Keratinocyte (primary cell): ENCODE results near the gene MLH1. TPM values are rescaled to one million over a fixed set of nuclear protein-coding genes. Genes with fewer than 3 reads are reported as not detected.
"Not testable (repeated sequence)": the region's sequence is repeated elsewhere in the genome, so short reads cannot be mapped to it uniquely, and the experiment has no call there.

Experiments
- DNase-seq: peaks from one replicate; pipeline ENCODE4 v3.0.0-alpha.2; 2011; ENCODE audit warnings: low read depth, missing footprints, low spot score
- FAIRE-seq: peaks from 2 replicates; lab custom pipeline; 2011; peaks lifted over from hg19 to GRCh38; lab: Jason Lieb, UNC
- H2AFZ ChIP-seq: 2 replicates; pipeline ENCODE4 v1.6.0; 2012; ENCODE audit warnings: low read length, control low read depth, inconsistent platforms; ENCODE audit not compliant: control insufficient read depth
- H3K27ac ChIP-seq: 2 replicates; pipeline ENCODE4 v1.5.1; 2011; ENCODE audit warnings: low read length; ENCODE audit not compliant: control insufficient read depth, insufficient read depth
- H3K27me3 ChIP-seq: 3 replicates; pipeline ENCODE4 v1.6.0; 2011; ENCODE audit warnings: low read length; ENCODE audit not compliant: control insufficient read depth, insufficient read depth; ENCODE audit errors: extremely low read depth
- H3K36me3 ChIP-seq, 2 experiments: 2 replicates in 1 of 2; 3 replicates in 1 of 2; pipeline ENCODE4 v1.5.1; 2011; ENCODE audit warnings: low read length in 2 of 2, mild to moderate bottlenecking in 1 of 2; ENCODE audit not compliant: control insufficient read depth in 2 of 2, insufficient read depth in 2 of 2; ENCODE audit errors: extremely low read depth in 1 of 2
- H3K4me1 ChIP-seq: 3 replicates; pipeline ENCODE4 v1.5.1; 2011; ENCODE audit warnings: low read length; ENCODE audit not compliant: control insufficient read depth, insufficient read depth; ENCODE audit errors: extremely low read depth
- H3K4me2 ChIP-seq: 3 replicates; pipeline ENCODE4 v1.6.0; 2011; ENCODE audit warnings: low read depth, low read length; ENCODE audit not compliant: control insufficient read depth, insufficient read depth; ENCODE audit errors: extremely low read depth
- H3K4me3 ChIP-seq, 3 experiments: fragments of 200-600 bp in 1 of 3; sonication (generic) in 1 of 3; 2 replicates in 2 of 3; 3 replicates in 1 of 3; pipeline ENCODE4 v1.5.1; 2011 to 2016; ENCODE audit warnings: low read length in 3 of 3, mild to moderate bottlenecking in 3 of 3, control low read depth in 2 of 3, inconsistent platforms in 1 of 3, low read depth in 1 of 3, mixed read lengths in 1 of 3, mixed run types in 1 of 3, moderate library complexity in 1 of 3; ENCODE audit not compliant: control insufficient read depth in 2 of 3, insufficient read depth in 2 of 3; ENCODE audit errors: extremely low read depth in 1 of 3
- H3K79me2 ChIP-seq: 2 replicates; pipeline ENCODE4 v1.6.0; 2012; ENCODE audit warnings: low read length; ENCODE audit not compliant: control insufficient read depth, insufficient read depth
- H3K9ac ChIP-seq: 3 replicates; pipeline ENCODE4 v1.6.0; 2011; ENCODE audit warnings: low read length; ENCODE audit not compliant: control insufficient read depth, insufficient read depth; ENCODE audit errors: extremely low read depth
- H3K9me1 ChIP-seq: 3 replicates; pipeline ENCODE4 v1.6.0; 2011; ENCODE audit warnings: low read length; ENCODE audit not compliant: control insufficient read depth, insufficient read depth; ENCODE audit errors: extremely low read depth
- H3K9me3 ChIP-seq: 2 replicates; pipeline ENCODE4 v1.5.1; 2012; ENCODE audit warnings: low read depth, low read length; ENCODE audit not compliant: control insufficient read depth
- H4K20me1 ChIP-seq: 3 replicates; pipeline ENCODE4 v1.6.0; 2011; ENCODE audit warnings: low read length; ENCODE audit not compliant: control insufficient read depth, insufficient read depth; ENCODE audit errors: extremely low read depth
- EZH2 ChIP-seq: IDR thresholded peaks from one replicate; pipeline ENCODE4 v1.6.1; 2012; ENCODE audit warnings: inconsistent platforms, mild to moderate bottlenecking, low read length, moderate library complexity
- dilution Hi-C: fragments of 300-500 bp; cut with MboI; formaldehyde crosslinking; loops from one replicate; pipeline ENCODE4 v1.7.0; 2020; ENCODE audit warnings: low sequenced_read_pairs; ENCODE audit not compliant: extremely low pct_ligation_motif_present
- polyA plus RNA-seq, 5 experiments: library from polyadenylated mRNA; depleted of rRNA in 3 of 5; stranded (reverse) in 3 of 5; stranded (forward) in 1 of 5; unstranded in 1 of 5; fragments of >200 nt; gene quantifications; 1 replicate in 1 of 5; 2 replicates in 3 of 5; 3 replicates in 1 of 5; pipeline versions ENCODE4 v1.2.1 to v1.2.3, GENCODE V29; 2011 to 2012; ENCODE audit warnings: missing spikeins in 2 of 5, low read depth in 1 of 5, low replicate concordance in 1 of 5
- TF ChIP-seq, protein P1 (sequence below), 3 experiments: IDR thresholded peaks in 1 of 3; conservative IDR thresholded peaks in 1 of 3; optimal IDR thresholded peaks in 1 of 3; 2 replicates in 2 of 3; 3 replicates in 1 of 3; pipeline versions ENCODE3 to v1.5.1; 2011; ENCODE audit warnings: low read length in 3 of 3, mild to moderate bottlenecking in 3 of 3, moderate library complexity in 2 of 3, control low read depth in 1 of 3, inconsistent platforms in 1 of 3; ENCODE audit not compliant: insufficient read depth in 2 of 3; ENCODE audit errors: extremely low read depth in 1 of 3

The MLH1 gene
- polyA plus RNA-seq, 1 donor (not counting 4 experiments of a cell fraction or from before 2014, with no cell fraction given), result 44.7 TPM

DNA sequence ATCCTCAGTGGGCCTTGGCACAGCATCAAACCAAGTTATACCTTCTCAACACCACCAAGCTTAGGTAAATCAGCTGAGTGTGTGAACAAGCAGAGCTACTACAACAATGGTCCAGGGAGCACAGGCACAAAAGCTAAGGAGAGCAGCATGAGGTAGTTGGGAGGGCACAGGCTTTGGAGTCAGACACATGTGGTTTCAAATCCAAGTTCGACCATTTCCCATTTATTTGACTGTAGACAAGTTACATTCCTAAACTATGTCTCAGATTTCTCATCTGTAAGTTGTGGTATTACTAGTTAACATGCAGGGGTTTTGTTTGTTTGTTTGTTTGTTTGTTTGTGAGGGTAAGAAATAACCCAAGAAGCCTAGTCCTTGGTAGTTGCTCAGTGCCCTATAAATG lies 46.9 kb downstream of the MLH1 start:
- TF ChIP-seq, protein P1, sequence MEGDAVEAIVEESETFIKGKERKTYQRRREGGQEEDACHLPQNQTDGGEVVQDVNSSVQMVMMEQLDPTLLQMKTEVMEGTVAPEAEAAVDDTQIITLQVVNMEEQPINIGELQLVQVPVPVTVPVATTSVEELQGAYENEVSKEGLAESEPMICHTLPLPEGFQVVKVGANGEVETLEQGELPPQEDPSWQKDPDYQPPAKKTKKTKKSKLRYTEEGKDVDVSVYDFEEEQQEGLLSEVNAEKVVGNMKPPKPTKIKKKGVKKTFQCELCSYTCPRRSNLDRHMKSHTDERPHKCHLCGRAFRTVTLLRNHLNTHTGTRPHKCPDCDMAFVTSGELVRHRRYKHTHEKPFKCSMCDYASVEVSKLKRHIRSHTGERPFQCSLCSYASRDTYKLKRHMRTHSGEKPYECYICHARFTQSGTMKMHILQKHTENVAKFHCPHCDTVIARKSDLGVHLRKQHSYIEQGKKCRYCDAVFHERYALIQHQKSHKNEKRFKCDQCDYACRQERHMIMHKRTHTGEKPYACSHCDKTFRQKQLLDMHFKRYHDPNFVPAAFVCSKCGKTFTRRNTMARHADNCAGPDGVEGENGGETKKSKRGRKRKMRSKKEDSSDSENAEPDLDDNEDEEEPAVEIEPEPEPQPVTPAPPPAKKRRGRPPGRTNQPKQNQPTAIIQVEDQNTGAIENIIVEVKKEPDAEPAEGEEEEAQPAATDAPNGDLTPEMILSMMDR (optimal IDR thresholded peaks at IDR 0.05 in 1 of 3, IDR thresholded peaks at IDR 0.05 in 1 of 3, conservative IDR thresholded peaks at IDR 0.05 in 1 of 3; ENCODE audit: extremely low read depth in 1 of 3, insufficient read depth in 2 of 3, low read length in 3 of 3), result no peak
- no peak for TF ChIP-seq EZH2
- H3K9ac ChIP-seq, result no peak overlapping the region
- dilution Hi-C loops, result no loop called here
- H3K79me2 ChIP-seq, result no peaks in the 10 kb centered on the region
- H4K20me1 ChIP-seq, result peaks cover 3% of the 10 kb centered on the region
- no peak for FAIRE-seq
- H2AFZ ChIP-seq, result no peak overlapping the region
- H3K9me1 ChIP-seq, result no peaks in the 10 kb centered on the region
- H3K9me3 ChIP-seq, result no peaks in the 10 kb centered on the region
- no peaks in the 10 kb centered on the region for H3K4me1 ChIP-seq
- H3K27ac ChIP-seq, result no peak overlapping the region
- H3K4me2 ChIP-seq, result no peak overlapping the region
- peaks cover 5 to 20% of the 10 kb centered on the region in 2 experiments for H3K36me3 ChIP-seq
- H3K27me3 ChIP-seq, result no peaks in the 10 kb centered on the region
- DNase-seq, result no peak
- H3K4me3 ChIP-seq, result no peak overlapping the region

DNA sequence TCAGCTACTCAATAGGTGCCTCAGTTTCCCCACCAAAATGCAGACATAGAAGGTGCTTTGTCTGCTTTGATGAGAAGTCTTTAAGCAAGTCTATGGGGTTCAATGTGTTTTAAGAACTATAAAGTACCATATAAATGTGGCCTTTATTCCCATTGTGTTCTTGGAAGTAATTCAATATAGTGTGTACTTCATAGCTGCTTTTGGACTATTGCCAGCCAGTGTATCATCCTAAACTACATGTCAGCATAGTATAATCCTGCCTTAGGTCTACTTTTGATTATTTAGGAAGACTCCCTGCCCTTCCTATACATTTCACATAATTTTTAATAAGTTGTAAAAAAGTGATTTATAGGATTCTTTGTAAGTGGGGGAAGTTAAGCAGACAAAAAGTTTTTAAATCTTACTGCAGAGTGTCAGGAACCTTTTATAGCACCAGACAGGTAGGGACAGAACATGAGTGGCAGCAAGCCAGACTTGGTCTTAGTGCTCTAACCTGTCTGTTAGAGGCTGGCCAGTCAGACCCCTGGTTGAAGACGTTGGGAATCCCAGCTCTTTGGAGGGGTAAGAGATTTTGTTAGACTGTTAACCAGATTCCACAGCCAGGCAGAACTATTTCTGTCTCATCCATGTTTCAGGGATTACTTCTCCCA lies 48.4 kb downstream of the MLH1 start:
- TF ChIP-seq EZH2, result no peak
- TF ChIP-seq, protein P1 (optimal IDR thresholded peaks at IDR 0.05 in 1 of 3, IDR thresholded peaks at IDR 0.05 in 1 of 3, conservative IDR thresholded peaks at IDR 0.05 in 1 of 3; ENCODE audit: extremely low read depth in 1 of 3, insufficient read depth in 2 of 3, low read length in 3 of 3), result no peak
- Histone ChIP-seq H3K27me3 (no peaks in the 10 kb centered on the region), H3K4me3 (no peak overlapping the region), H3K27ac (no peak overlapping the region), H3K4me1 (no peaks in the 10 kb centered on the region), H3K79me2 (no peaks in the 10 kb centered on the region), H3K9me1 (no peaks in the 10 kb centered on the region), H4K20me1 (peaks cover 3% of the 10 kb centered on the region), H3K4me2 (no peak overlapping the region), H3K9me3 (no peaks in the 10 kb centered on the region), H3K9ac (no peak overlapping the region), H2AFZ (no peak overlapping the region), H3K36me3 (peaks cover 2 to 20% of the 10 kb centered on the region in 2 experiments)
- dilution Hi-C loops, result no loop called here
- DNase-seq, result no peak
- FAIRE-seq, result peak; percentile 41

DNA sequence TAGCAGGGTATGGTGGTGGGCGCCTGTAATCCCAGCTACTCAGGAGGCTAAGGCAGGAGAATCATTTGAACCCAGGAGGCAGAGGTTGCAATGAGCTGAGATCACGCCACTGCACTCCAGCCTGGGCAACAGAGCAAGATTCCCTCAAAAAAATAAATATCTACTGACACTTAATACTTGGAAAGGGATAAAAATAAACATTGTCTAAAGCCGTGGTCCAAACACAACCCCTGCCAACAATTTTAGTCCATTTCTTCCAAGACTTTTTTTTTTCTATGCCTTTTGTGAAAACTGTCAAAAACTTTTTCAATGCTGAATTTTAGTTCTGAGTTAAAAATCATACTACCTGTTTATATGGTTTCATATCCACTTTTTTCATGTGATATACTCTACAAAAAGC lies 49.4 kb downstream of the MLH1 start:
- H3K4me3 ChIP-seq, H3K27ac ChIP-seq, DNase-seq, H3K4me2 ChIP-seq, H3K9me1 ChIP-seq, dilution Hi-C loops, H3K9me3 ChIP-seq, H2AFZ ChIP-seq, H3K9ac ChIP-seq, H3K27me3 ChIP-seq, H4K20me1 ChIP-seq, H3K4me1 ChIP-seq, FAIRE-seq, H3K79me2 ChIP-seq: not testable (repeated sequence)
- H3K36me3 ChIP-seq, result peaks cover 7 to 20% of the 10 kb centered on the region in 2 experiments
